SKM-1 (cell line): ENCODE results near the gene GBP5.
"Not testable (repeated sequence)": the region's sequence is repeated elsewhere in the genome, so short reads cannot be mapped to it uniquely, and the experiment has no call there.

ENCODE experiments used
- DNase-seq: peaks from one replicate; lab custom pipeline; 2025; ENCODE audit not compliant: unreplicated experiment; lab: John Stamatoyannopoulos, UW

Gene GBP5

GRCh38 chr1:89284078-89284763, 11.6 kb upstream of the GBP5 start:
- DNase-seq, result not testable (repeated sequence)

- no peak for DNase-seq
Observed at GRCh38 chr1:89280766-89281165, 8.1 kb upstream of the GBP5 start.

- no peak for DNase-seq
Observed at GRCh38 chr1:89279011-89279466, 6.4 kb upstream of the GBP5 start.

GRCh38 chr1:89277725-89278124, 5.1 kb upstream of the GBP5 start:
- no peak for DNase-seq

GRCh38 chr1:89276690-89277089, 4.0 kb upstream of the GBP5 start:
- DNase-seq, result no peak

- DNase-seq, result no peak
Observed at GRCh38 chr1:89274411-89274857, 1.8 kb upstream of the GBP5 start.

GRCh38 chr1:89273324-89273778, 691 bp upstream of the GBP5 start:
- no peak for DNase-seq

- no peak for DNase-seq
Observed at GRCh38 chr1:89271341-89272015, 1.2 kb downstream of the GBP5 start.

- no peak for DNase-seq
Observed at GRCh38 chr1:89270423-89270822, 2.2 kb downstream of the GBP5 start.

GRCh38 chr1:89269277-89269676, 3.4 kb downstream of the GBP5 start:
- no peak for DNase-seq

- no peak for DNase-seq
Observed at GRCh38 chr1:89262643-89263042, 10.0 kb downstream of the GBP5 start.

- DNase-seq, result no peak
Observed at GRCh38 chr1:89261926-89262515, 10.6 kb downstream of the GBP5 start.

GRCh38 chr1:89260566-89261255, 11.9 kb downstream of the GBP5 start:
- DNase-seq, result no peak

GRCh38 chr1:89260042-89260441, 12.6 kb downstream of the GBP5 start:
- DNase-seq, result no peak

GRCh38 chr1:89259283-89259971, 13.2 kb downstream of the GBP5 start:
- DNase-seq, result no peak

GRCh38 chr1:89257041-89257440, 15.6 kb downstream of the GBP5 start:
- no peak for DNase-seq

- DNase-seq, result not testable (repeated sequence)
Observed at GRCh38 chr1:89255581-89255980, 17.1 kb downstream of the GBP5 start.

GRCh38 chr1:89254658-89255287, 17.9 kb downstream of the GBP5 start:
- DNase-seq, result no peak

GRCh38 chr1:89243046-89243445, 29.6 kb downstream of the GBP5 start:
- no peak for DNase-seq
